ENCODE results near the gene CUL2. TPM values are rescaled to one million over a fixed set of nuclear protein-coding genes. Genes with fewer than 3 reads are reported as not detected.

CUL2 gene
- total and polyA plus RNA-seq, 10 of the 15 experiments (the other 5 are each of a cell fraction or from before 2014, with no cell fraction given) = 11.9 to 56.5 (median 33.2) TPM

DNA sequence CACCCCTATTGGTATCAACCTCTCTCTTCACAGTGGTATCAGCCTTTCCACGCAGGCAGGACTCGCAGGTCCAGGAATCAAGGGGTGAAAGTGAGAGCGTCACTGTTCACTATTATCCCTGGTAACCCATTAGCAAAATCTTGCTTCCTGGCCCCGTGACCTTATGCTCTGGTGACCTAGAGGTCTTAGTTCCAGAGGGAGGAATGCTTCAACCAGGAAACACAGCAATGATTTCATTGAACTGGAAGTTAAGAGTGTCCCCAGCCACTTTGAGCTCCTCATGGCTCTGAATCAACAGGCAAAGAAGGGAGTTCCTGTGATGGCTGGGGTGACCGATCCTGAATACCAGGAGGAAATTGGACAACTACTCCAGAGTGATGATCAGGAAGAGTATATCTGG is 90.6 kb downstream of the CUL2 start:
- no peaks in the 10 kb centered on the region for H3K27me3 ChIP-seq (replicated peaks in 1 of 2; ENCODE audit: control insufficient read depth in 2 of 2, insufficient read depth in 2 of 2, low read length in 1 of 2)
- H3K9me3 ChIP-seq (replicated peaks; ENCODE audit: control insufficient read depth, insufficient read depth, low read length) = no peaks in the 10 kb centered on the region
- ChIA-PET RAD21 (ENCODE audit: unreplicated experiment) (no interaction called here), POLR2A (no interaction called here), SMC1A (ENCODE audit: uncharacterized antibody, unreplicated experiment) (no interaction called here), CTCF (no interaction called here)
- no peak overlapping the region for H2AFZ ChIP-seq (ENCODE audit: control insufficient read depth, low read depth, low read length)
- H3K4me2 ChIP-seq (ENCODE audit: control insufficient read depth, insufficient read depth) = no peak overlapping the region
- in situ Hi-C loops (cut with MboI) (no loop called here), intact Hi-C loops (cut with micrococcal nuclease; ENCODE audit: unreplicated experiment) (no loop called here)
- H3K9ac ChIP-seq (ENCODE audit: control insufficient read depth, insufficient read depth, low read length) = no peak overlapping the region
- DNase-seq (ENCODE audit: low read depth, low spot score) (no peak), ATAC-seq (no peak), FAIRE-seq (no peak)
- H3K79me2 ChIP-seq (ENCODE audit: control insufficient read depth, insufficient read depth, low read length) = no peaks in the 10 kb centered on the region
- no peak overlapping the region for H3K4me3 ChIP-seq
- no peak overlapping the region for H3K27ac ChIP-seq (ENCODE audit: control insufficient read depth, insufficient read depth)
- TF ChIP-seq ZNF274 (IDR thresholded peaks at IDR 0.05; ENCODE audit: insufficient read depth, insufficient read length) (no peak), SIN3A (IDR thresholded peaks at IDR 0.05; ENCODE audit: low read depth, low read length) (no peak), GATAD2B (conservative IDR thresholded peaks at IDR 0.05; ENCODE audit: low read depth) (no peak), NFXL1 (IDR thresholded peaks at IDR 0.05; ENCODE audit: borderline replicate concordance) (no peak), RCOR1 (conservative IDR thresholded peaks at IDR 0.05; ENCODE audit: low read depth, low read length) (no peak), RB1 (IDR thresholded peaks at IDR 0.05; ENCODE audit: borderline replicate concordance) (no peak), KDM1A (IDR thresholded peaks at IDR 0.05; ENCODE audit: borderline replicate concordance) (no peak), POU2F2 (IDR thresholded peaks at IDR 0.05; ENCODE audit: borderline replicate concordance, low read depth, low read length) (no peak), RUNX3 (IDR thresholded peaks at IDR 0.05; ENCODE audit: low read length) (no peak), EP300 (IDR thresholded peaks at IDR 0.05; ENCODE audit: borderline replicate concordance in 1 of 2, control insufficient read depth in 1 of 2, low read depth in 2 of 2, low read length in 2 of 2) (no peak), BHLHE40 (IDR thresholded peaks at IDR 0.05; ENCODE audit: borderline replicate concordance in 1 of 2, low read depth in 2 of 2, low read length in 1 of 2) (no peak)
- TF ChIP-seq, protein P1, sequence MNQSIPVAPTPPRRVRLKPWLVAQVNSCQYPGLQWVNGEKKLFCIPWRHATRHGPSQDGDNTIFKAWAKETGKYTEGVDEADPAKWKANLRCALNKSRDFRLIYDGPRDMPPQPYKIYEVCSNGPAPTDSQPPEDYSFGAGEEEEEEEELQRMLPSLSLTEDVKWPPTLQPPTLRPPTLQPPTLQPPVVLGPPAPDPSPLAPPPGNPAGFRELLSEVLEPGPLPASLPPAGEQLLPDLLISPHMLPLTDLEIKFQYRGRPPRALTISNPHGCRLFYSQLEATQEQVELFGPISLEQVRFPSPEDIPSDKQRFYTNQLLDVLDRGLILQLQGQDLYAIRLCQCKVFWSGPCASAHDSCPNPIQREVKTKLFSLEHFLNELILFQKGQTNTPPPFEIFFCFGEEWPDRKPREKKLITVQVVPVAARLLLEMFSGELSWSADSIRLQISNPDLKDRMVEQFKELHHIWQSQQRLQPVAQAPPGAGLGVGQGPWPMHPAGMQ (IDR thresholded peaks at IDR 0.05; ENCODE audit: borderline replicate concordance) = no peak
- TF ChIP-seq, protein P2, sequence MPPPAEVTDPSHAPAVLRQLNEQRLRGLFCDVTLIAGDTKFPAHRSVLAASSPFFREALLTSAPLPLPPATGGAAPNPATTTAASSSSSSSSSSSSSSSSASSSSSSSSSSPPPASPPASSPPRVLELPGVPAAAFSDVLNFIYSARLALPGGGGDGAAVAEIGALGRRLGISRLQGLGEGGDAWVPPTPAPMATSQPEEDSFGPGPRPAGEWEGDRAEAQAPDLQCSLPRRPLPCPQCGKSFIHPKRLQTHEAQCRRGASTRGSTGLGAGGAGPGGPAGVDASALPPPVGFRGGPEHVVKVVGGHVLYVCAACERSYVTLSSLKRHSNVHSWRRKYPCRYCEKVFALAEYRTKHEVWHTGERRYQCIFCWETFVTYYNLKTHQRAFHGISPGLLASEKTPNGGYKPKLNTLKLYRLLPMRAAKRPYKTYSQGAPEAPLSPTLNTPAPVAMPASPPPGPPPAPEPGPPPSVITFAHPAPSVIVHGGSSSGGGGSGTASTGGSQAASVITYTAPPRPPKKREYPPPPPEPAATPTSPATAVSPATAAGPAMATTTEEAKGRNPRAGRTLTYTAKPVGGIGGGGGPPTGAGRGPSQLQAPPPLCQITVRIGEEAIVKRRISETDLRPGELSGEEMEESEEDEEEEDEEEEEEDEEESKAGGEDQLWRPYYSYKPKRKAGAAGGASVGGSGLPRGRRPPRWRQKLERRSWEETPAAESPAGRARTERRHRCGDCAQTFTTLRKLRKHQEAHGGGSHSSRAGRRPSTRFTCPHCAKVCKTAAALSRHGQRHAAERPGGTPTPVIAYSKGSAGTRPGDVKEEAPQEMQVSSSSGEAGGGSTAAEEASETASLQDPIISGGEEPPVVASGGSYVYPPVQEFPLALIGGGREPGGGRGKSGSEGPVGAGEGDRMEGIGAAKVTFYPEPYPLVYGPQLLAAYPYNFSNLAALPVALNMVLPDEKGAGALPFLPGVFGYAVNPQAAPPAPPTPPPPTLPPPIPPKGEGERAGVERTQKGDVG (CRISPR knock-in tag; IDR thresholded peaks at IDR 0.05) = no peak
- TF ChIP-seq, protein P3, sequence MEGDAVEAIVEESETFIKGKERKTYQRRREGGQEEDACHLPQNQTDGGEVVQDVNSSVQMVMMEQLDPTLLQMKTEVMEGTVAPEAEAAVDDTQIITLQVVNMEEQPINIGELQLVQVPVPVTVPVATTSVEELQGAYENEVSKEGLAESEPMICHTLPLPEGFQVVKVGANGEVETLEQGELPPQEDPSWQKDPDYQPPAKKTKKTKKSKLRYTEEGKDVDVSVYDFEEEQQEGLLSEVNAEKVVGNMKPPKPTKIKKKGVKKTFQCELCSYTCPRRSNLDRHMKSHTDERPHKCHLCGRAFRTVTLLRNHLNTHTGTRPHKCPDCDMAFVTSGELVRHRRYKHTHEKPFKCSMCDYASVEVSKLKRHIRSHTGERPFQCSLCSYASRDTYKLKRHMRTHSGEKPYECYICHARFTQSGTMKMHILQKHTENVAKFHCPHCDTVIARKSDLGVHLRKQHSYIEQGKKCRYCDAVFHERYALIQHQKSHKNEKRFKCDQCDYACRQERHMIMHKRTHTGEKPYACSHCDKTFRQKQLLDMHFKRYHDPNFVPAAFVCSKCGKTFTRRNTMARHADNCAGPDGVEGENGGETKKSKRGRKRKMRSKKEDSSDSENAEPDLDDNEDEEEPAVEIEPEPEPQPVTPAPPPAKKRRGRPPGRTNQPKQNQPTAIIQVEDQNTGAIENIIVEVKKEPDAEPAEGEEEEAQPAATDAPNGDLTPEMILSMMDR (IDR thresholded peaks at IDR 0.05 in 2 of 3, conservative IDR thresholded peaks at IDR 0.05 in 1 of 3; ENCODE audit: control insufficient read depth in 2 of 3, extremely low read depth in 1 of 3, insufficient read depth in 1 of 3, low read depth in 3 of 3, low read length in 3 of 3) = no peak
- H3K36me3 ChIP-seq (ENCODE audit: control insufficient read depth in 2 of 2, insufficient read depth in 2 of 2, low read length in 1 of 2) = no peaks in the 10 kb centered on the region
- no TSS peak for BruUV-seq (replicated peaks)
- H4K20me1 ChIP-seq (ENCODE audit: control insufficient read depth, insufficient read depth) = no peaks in the 10 kb centered on the region
- WGBS (ENCODE audit: insufficient coverage, insufficient replicate concordance, low lambda C conversion rate, missing lambda C conversion rate) = 95% methylated on average over 5 of the region's 5 CpGs
- peaks cover 4% of the 10 kb centered on the region; the same call in 1 of the 2 replicates for H3K4me1 ChIP-seq (ENCODE audit: control insufficient read depth, insufficient read depth, low read length)

Measured in GM12878 (cell line).